ENCODE measurements around the gene SPDYE1.
"Not testable (repeated sequence)": the region's sequence is repeated elsewhere in the genome, so short reads cannot be mapped to it uniquely, and the experiment has no call there.

DNA sequence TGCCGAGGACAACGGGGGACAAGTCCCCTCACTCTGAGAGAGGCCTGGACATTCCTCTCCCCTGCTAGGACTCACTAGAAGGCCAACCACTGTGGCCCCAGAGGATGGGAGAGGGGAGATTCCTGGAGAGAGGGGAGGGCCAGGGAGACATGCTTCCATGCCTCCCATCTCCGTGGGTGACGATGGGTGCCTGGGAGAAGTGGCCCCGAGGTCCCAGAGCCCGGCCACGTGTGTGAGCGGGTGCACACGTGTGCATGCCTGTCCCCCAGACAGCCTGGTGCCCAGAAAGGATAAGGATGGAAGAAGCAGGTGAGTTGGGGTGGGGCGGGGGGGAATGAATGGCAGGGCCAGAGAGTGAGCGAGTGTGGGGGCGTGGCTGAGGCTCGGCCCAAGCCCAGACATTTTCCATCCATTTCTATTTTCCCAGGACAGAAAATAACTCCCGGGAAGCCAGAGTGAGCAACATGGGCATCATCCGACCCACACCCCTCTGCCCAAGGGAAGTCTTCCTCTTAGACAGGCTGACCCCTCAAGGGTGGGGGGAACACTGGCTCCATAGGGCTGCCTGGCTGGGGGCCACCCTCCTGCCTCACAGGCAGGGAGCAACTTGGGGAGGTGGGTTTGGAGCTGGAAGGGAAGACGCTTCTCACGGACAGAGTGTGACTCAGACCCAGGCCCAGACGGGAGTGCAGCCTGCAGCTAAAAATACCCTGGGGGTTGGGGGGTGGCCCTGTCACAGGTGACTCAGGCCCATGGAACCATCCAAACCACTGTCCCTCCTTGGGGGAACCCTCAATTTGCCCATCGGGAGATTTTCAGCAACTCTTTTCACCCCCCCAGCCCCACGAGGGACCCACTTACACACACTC, 29.3 kb upstream of the SPDYE1 start:
- not testable (repeated sequence) for TF ChIP-seq POLR2A (IDR thresholded peaks at IDR 0.05; ENCODE audit: insufficient read depth in 1 of 2, low read depth in 2 of 2, low read length in 2 of 2); RBM39 (IDR thresholded peaks at IDR 0.05; ENCODE audit: low read depth, low read length, poor library complexity, severe bottlenecking); TCF7L2 (IDR thresholded peaks at IDR 0.05; ENCODE audit: low read depth, low read length); ZNF550 (CRISPR knock-in tag; IDR thresholded peaks at IDR 0.05; ENCODE audit: borderline replicate concordance); HDAC2 (CRISPR knock-in tag; IDR thresholded peaks at IDR 0.05); FOXA3 (CRISPR knock-in tag; IDR thresholded peaks at IDR 0.05); GFI1 (CRISPR knock-in tag; IDR thresholded peaks at IDR 0.05; ENCODE audit: borderline replicate concordance); CBX5 (CRISPR knock-in tag; IDR thresholded peaks at IDR 0.05; ENCODE audit: borderline replicate concordance); ZNF160 (CRISPR knock-in tag; IDR thresholded peaks at IDR 0.05)
